Pons (tissue), 1 donor: ENCODE results near the gene TP73.
"Not testable (repeated sequence)": the region's sequence is repeated elsewhere in the genome, so short reads cannot be mapped to it uniquely, and the experiment has no call there.

ENCODE experiments used
- DNase-seq: peaks from one replicate; pipeline ENCODE4 v3.0.0-alpha.2; 2016; ENCODE audit warnings: low spot score

The TP73 gene

DNA sequence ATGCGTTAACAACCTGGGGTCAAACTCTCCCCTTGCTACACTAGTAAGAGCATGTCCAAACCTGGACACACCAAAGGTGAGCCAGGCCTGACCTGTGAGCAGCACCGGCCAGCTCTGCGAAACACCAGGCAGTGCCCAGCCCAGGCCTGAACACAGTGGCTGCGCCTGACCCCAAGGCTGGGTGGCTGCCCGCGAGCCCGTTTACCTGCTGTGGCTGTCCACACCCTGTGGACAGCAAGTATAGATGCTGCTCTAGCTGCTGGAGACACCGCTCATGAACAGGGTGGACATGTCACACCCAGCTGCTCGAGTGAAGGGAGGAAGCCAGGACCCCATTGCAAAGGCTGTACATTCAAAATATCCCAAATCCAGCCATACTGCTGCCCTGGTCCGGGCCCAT is 92.3 kb downstream of the TP73 start:
- DNase-seq = no peak

DNA sequence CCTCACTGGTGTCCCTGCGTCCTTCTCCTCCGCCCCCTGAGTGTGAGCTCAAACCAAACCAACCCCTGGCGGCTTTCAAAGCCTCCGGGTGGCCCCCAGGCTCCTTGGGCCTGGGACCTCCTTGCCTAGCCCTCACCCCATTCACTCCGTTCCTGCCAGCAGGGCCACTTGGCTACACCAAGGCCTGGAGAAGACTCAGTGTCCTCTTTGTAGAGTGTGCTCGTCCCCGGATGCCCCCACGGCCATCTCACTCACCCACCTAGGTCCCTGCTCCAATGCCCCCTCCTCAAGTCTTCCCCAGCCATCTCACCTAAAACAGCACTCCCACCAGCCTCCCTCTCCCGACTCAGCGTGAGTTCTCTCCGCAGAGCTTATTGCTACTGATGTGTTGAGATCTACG is 92.8 kb downstream of the TP73 start:
- no peak for DNase-seq

DNA sequence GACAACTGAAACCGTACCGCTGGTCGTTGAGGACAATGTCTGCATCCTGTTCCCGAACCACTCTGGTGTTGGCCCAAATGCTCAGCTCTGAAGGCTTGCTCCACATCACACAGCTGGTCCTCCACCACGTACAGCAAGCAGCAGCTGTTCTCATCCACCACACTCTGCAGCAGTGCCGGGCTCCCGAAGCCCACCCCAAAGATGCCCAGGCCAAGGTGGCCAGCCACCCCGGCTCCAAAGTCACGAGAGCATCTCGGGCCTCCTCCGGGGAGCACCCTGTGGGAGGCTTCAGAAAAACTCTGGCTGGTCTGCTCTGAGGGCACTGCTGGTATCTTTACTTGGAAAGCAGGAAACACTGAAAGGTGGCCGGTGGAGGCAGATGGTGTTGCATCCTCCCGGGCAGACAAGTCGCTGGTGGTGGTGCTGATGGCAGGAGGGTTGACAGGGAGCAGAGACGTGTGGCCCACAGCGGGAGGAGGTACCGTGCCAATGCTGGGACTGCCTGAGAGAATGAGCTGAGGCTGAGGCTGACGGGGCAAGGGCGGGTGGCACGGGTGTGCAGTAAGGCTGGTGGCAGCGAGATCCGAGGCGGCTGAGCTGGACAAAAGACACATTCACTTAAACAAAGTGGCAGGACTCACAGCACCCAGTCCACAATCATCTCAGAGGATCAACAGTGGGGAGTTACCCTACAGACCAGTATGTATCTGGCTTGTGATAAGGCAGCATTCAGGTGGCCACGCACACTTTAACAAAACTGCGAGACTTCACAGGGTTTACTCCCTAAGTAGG is 93.5 kb downstream of the TP73 start:
- DNase-seq = peak; percentile 63

DNA sequence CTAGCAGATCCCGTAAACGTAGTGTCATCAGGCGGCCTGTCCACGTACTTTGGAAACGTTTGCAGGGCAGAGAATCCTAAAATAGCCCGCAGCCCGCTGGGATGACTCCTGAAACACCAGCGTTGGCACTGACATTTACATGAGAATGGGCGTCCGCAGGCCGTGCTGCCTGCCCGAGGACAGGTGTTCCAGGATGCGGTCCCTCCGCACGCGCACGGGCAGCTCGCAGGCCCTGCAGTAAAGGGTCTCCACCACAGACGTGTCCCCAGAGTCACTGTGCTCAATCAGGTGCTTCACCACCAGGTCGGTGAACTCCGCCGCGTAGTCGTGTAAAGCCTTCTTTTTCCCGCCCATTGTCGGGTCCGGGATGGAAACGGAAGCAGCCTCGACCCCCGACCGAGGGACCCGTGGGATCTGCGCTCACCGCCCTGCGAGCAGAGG is 94.1 kb downstream of the TP73 start:
- DNase-seq = no peak

DNA sequence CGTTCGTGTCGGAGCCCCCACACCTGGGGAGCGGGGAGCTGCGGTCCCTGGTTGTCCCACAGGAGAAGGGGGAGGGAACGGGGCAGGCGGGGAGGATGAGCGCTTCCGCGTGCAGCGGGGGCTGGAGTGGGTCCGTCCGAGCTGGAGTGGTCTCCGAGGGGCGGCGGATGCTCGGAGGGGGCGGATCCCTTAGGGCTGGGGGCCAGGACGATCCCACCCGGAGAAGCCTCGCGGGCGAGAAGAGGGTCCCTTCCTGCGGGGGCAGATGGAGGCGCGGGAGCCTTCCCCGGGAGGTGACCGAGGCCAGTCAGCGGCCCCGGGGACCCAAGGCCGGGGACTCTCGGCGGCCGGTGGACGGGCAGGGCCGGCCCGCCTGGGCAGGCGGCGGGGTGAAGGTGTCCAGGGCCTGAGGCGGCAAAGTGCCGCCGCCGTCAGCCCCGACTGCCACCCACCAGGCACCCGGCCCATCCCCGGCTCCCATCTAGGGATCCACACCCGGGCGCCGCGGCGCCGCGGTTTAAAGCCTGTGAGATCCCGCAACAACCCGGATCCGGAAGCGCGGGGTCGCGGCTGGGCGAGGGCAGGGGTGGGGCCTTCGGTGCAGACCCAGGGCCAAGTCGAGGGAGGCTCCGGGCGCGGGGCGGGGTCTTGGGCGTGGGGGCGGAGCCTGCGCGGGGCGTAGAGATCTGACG is 94.7 kb downstream of the TP73 start:
- DNase-seq = peak; percentile 80

DNA sequence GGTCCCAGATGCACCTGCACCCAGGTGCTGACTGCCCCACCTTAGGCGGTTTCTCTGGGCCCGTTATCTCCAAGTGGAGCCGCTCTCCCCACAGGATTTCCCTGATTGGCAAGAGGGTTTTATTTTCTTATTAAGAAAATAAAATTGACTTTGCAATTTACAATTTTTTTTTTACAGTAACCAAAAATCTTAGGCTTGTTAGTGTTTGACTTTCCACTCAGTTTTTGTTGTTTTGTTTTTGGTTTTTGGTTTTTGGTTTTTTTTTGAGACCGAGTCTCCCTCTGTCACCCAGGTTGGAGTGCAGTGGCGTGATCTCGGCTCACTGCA is 95.2 kb downstream of the TP73 start:
- DNase-seq = no peak

DNA sequence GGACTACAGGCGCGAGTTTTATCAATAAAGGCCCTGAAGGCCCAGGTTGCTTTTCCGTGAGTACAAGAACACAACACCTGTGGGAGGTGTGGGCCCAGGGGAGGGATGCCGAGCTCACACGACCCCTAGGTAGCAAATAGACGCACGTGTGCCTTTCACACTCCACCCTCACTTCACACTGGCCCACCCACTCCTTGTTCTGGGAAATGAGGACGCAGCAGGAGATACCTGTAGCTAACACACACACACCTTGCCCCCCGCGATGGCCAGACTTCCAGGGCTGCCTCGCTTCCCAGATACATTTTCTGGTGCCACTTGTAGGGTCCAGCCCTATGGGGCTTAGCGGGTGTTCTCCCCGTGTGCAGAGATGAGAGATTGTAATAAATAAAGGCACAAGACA is 95.6 kb downstream of the TP73 start:
- DNase-seq = no peak

DNA sequence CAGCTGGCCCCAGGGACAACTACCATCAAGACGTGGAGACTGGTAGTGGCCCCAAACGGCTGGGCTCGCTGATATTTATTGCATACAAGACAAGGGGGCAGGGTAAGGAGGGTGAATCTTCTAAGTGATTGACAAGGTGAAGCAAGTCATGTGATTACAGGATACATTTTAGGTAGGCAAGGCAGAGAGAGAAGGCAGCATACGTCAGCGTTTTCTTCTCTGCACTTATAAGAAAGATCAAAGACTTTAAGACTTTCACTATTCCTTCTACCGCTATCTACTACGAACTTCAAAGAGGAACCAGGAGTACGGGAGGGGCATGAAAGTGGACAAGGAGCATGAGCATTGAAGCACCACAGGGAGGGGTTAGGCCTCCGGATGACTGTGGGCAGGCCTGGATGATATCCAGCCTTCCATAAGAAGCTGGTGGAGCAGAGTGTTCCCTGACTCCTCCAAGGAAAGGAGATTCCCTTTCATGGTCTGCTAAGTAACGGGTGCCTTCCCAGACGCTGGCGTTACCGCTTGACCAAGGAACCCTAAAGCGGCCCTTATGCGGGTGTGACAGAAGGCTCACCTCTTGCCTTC is 96.1 kb downstream of the TP73 start:
- DNase-seq = not testable (repeated sequence)

DNA sequence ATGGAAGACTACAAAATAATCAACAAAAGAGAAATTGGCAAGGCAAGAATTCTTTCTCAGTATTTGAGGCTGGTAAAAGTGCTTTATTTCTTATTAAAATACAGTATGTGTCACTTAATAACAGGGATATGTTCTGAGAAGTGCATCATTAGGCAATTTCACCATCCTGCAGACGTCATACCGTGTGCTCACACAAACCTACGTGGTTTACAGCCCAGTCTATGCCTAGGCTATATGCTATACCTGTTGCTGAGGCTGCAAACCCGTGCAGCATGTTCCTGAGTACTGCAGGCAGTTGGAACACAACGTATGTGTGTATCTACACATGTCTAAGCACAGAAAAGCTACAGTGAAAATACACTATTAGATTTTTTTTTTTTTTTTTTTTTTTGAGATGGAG is 97.2 kb downstream of the TP73 start:
- no peak for DNase-seq

DNA sequence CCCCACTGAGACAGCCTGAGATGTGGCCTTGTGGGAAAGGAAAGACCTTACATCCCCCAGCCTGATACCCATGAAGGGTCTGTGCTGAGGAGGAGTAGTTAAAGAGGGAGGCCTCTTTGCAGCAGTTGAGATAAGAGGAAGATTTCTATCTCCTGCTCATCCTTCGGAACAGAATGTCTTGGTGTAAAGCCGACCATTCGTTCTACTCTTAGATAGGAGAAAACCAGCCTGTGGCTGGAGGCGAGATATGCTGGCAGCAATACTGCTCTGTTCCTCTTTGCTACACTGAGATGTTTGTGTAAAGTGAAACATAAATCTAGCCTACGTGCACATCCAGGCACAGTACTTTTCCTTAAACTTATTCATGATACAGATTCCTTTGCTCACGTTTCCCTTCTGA is 98.4 kb downstream of the TP73 start:
- no peak for DNase-seq

DNA sequence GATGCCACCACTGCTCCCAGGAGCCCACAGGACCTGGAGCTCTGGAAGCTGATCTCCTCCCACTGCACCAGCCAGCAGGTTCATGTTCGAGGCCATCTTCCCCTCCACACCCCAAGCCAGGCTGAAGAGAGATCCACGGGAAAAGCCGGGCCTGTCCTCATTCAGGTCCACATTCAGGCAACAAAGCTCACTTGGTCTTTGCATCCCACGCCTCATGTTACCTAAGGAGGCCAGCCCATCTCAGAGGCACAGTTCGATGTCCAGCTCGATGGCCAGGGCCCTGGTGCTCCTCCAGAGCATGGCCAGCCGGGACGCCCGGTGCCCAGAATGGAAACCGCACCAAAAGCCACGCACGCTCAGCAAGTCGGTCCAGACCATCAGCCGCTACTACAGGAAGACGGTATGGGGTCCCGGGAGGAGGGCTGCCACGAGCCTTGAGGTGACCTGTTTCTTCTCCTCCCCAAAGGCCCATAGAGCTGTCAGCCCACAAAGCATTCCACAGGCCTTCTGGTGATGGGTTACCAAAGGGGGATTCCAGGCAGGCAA is 100.2 kb downstream of the TP73 start, which contains the start of gene CCDC27:
Gene CCDC27 (plus strand): TSS at position 51 of the 546 bp plus-strand sequence. CDS start 32 bp downstream, at position 83.
- no peak for DNase-seq

DNA sequence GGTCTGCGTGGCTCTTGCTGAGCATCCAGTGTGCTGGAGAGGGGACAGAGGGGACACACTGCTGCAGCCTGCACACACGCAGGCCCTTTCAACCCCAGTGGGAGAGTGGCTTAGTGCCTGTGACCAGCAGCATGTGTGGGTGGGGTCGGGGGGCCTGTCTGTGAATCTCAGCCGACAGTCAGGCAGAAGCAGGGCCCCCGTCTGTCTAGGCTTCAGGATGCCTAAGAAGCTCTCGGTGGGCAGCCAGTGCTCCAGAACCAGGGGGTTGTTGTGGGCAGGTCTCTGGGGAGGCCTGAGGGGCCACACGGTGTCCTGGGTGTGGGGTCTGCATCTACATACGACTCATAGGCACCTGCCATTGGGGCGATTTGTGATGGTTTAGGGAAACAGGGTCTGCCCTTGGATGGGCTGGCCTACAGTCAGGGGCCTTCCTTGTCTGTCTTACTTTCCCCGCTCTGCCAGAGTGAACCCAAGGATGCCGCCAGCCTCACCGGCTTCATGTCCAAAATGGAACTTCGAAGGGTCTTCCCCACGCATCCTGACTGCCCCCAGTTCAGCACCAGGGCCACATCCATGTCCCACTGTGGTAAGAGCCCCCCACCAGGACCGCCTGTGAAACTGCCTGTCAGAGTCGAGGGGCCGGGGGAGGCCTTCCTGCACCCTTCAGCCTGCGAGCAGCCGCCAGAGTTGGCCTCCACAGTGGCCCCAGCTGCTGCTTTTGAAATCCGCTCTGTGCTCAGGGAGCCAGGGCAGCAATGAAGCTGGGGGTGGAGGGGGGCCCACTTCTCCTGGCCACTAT is 101.5 kb downstream of the TP73 start:
- DNase-seq = no peak

DNA sequence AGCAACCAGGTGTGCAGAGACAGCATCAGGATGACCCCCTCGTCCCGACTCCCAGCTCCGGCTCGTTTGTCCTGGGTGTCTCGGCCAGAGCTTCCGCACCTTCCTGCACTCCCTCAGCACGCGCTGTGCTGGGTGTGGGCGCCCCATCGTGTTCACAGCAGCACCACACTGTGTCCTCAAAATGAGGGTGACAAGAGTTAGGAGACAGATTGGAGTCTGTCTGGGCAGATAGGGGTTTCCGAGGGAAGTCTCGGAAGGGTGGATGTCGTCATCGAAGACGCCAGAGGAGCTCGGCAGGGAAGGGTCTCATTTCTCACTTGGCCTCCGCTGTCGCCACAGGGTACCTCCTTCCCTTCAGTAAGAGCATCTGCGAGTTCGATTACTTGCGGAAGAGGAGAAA is 104.1 kb downstream of the TP73 start:
- DNase-seq = no peak

DNA sequence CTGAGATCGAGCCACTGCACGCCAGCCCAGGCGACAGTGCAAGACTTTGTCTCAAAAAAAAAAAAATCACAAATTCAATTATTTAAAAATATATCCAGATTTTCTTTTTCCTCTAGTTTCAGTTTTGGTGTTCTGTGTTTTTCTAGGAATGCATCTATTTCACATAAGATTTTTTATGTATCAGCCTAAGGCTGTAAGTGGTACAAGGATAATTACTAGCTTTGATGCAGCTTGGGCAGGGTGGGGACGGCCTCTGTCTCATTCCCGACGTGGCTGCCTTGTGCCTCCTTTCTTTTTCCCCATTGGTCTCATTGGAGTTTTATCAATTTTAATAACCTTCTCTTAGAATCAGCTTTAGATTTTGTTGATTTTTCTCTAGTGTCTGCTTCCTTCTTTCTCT is 106.8 kb downstream of the TP73 start:
- DNase-seq = no peak

DNA sequence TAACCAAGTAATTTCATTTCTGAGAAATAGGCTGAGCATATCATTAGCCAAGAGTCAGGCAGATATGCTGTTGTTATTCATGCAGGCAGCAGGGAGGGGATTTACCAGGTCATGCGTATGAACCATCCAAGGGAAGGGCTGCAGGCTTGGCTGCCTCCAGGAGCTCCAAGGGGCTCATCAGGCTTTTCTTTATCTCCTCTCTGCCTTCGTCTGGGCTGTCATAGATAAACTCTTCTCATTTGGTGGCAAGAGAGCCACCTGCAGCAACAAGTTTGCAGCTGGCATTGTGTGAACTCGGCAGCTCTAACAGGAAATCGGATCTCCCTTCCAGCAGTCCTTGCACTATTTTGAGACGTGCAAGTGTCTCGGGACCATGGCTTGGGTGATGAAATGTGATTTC is 107.5 kb downstream of the TP73 start:
- no peak for DNase-seq

DNA sequence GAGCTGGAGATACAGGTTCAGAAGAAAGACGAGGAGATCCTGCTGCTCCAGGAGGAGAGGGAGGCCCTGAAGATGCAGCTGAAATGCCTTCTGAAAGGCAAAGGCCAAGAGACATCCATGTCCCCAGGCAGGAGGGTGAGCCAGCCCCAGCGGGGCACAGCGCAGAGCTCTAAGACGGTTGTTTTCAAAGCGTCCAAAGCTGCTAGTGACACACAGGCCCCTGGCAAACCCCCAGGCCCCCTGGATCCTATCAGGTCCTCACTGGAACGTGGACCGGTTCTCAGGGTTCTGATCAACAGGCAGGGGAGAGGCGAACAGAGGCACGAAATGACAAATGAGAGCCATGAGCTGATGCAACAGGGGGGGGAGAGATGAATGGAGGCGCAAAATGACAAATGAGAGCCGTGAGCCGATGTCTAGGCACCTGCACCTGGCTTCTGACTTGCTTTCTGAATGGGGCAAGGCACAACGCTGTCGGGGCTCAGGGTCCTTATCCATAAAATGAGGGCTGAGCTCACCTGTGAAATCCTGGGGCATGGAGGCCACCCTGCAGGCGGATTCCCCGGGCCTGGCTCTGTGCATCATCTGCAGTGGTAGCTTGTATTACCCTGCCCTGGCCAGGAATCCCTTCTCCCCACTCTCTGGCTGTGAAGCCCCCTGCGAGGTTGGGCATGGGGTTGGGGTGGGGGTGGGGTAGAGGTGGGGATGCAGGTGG is 109.1 kb downstream of the TP73 start:
- no peak for DNase-seq

DNA sequence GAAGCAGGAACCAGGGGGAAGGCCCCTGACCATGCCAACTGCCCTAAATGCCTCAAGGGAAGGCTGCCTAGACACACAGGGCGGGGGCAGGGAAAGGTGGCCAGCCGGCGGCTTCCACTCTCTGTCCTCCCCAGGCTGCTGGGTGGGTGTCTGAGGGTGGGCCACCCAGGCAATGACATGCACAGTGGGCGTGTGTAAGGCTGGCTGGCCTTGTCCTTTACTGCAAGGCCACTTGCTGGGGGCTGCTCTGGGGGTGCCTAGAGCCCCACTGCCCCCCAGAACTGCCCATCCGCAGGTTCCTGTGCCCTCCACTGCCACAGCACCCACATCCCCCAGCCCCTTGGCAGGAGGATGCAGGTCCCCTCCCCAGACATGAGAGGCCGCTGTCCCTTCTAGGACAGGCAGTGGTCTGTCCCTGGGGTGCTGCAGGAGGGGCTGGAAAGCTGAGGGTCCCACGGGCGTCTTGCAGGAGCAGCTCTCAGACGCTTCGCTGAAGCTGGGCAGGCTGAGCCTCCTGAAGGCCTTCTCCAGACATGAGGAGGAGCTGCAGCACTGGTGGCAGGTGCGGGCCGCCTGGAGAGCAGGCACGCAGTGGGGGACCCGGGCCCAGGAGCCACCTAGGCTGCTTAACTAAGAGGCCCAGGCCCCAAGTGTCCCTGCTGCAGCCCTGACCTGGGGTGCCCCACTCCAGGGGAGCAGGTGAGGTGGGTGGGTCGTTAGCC is 110.0 kb downstream of the TP73 start:
- no peak for DNase-seq

DNA sequence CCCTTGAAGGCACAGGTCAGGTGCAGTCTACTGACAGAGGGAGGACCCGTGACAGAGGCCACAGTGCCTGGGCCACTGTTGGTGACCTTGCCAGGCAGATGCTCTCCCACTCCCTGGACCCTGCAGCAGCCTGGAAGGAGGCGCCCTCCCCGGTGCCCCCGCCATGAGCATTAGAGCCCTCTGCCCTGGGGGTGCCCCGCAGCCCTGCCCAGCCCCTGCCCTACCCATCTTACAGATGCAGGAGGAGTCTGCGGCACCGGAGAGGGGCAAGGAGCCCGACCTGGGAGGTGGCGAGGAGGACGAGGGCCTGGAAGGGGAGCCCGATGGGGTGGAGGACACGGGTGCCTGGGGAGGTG is 110.5 kb downstream of the TP73 start:
- no peak for DNase-seq

DNA sequence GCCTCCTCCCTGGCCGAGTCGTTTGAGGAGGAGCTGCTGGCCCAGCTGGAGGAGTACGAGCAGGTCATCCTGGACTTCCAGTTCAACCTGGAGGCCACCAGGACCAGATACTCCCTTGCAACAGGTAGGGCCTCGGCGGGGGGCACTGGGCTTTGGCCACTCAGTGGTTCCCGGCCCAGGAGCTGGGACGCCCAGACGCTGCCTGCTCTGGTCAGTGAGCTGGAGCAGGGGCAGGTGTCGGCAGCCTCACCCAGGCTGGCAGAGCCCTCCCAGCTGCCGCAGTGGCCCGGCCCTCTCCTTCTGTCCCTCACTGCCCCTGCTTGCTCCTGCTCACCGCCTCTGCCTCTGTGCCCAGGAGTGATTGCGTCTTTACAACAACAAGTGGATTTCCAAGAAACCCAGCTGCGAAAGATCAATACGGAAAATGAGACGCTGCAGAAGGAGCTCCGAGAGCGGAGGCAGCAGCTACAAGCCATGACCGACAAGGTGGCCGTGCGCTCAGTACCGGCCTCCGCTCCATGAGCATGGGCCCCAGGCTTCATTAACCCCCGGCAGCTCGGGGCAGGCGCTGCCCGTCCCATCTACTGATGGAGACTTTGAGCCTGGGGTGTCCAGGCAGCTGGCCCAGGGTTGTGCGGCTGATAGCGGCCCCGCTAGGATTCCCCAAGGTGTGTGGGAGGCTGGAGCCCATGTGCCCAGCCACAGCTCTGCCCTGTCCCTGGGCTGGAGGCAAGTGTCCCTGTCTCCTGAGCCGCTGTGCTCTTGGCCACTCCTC is 111.2 kb downstream of the TP73 start:
- no peak for DNase-seq

DNA sequence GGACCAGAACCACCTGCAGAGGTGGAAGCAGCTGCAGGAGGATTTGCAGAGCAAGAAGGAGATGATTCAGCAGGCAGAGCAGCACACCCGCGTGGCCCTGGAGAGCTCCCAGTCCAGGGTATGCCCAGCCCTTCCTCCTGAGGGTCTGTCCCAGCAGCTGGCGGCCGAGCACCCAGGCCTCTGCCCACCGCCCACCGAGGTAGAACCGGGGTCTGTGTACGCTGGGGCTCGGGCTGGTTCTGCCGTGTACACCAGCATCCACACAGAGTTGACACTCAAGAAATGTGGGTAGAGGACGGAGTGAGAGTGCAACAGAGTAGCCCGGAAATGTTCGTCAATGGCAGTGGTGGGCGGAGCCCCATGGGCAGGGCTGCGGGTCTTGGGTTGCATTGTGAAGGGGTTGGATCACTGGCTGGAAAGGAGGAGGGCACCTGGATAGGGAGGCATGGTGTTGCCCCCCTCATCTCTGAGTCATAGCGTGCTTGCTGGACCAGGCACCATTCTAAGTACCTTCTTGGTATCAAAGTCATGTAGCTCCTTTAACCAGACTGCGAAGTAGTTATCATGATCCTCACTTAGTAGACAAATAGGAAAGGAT is 115.1 kb downstream of the TP73 start:
- no peak for DNase-seq
